ENCODE results near the gene FOXN4. TPM values are rescaled to one million over a fixed set of nuclear protein-coding genes. Genes with fewer than 3 reads are reported as not detected.

FOXN4 gene
- total and polyA plus RNA-seq, 2 of the 13 experiments (the other 11 are each of a cell fraction or from before 2014, with no cell fraction given) = 0.11 TPM; not detected in 1

- TF ChIP-seq ZBTB21 (CRISPR knock-in tag; IDR thresholded peaks at IDR 0.05) = peak; percentile 73; the same call in 1 of the 2 replicates
- TF ChIP-seq KAT8 (CRISPR knock-in tag; IDR thresholded peaks at IDR 0.05) = peak; percentile 61; the same call in 1 of the 2 replicates
- TF ChIP-seq ZNF83 (CRISPR knock-in tag; IDR thresholded peaks at IDR 0.05; ENCODE audit: borderline replicate concordance) = no peak
- TF ChIP-seq HNRNPL (IDR thresholded peaks at IDR 0.05; ENCODE audit: low read depth, low read length) = no peak
- no peak for TF ChIP-seq NR3C1 (CRISPR knock-in tag; IDR thresholded peaks at IDR 0.05)
- no peak for TF ChIP-seq ZFAT (CRISPR knock-in tag; conservative IDR thresholded peaks at IDR 0.05)
- no peak for TF ChIP-seq CCAR2 (optimal IDR thresholded peaks at IDR 0.05; ENCODE audit: low read depth, low read length)
- no peak for TF ChIP-seq DNMT3B (CRISPR knock-in tag; conservative IDR thresholded peaks at IDR 0.05)
- no peak for TF ChIP-seq ZNF10 (CRISPR knock-in tag; IDR thresholded peaks at IDR 0.05; ENCODE audit: borderline replicate concordance, low read depth)
- no peak for TF ChIP-seq ZNF589 (CRISPR knock-in tag; conservative IDR thresholded peaks at IDR 0.05)
- TF ChIP-seq, protein P1, sequence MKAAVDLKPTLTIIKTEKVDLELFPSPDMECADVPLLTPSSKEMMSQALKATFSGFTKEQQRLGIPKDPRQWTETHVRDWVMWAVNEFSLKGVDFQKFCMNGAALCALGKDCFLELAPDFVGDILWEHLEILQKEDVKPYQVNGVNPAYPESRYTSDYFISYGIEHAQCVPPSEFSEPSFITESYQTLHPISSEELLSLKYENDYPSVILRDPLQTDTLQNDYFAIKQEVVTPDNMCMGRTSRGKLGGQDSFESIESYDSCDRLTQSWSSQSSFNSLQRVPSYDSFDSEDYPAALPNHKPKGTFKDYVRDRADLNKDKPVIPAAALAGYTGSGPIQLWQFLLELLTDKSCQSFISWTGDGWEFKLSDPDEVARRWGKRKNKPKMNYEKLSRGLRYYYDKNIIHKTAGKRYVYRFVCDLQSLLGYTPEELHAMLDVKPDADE (CRISPR knock-in tag; IDR thresholded peaks at IDR 0.05) = no peak
- TF ChIP-seq HNRNPK (IDR thresholded peaks at IDR 0.05; ENCODE audit: low read depth, low read length, poor library complexity, severe bottlenecking) = no peak
- no peak for TF ChIP-seq HOXA7 (CRISPR knock-in tag; IDR thresholded peaks at IDR 0.05)
- peak; percentile 58; the same call in 1 of the 2 replicates for TF ChIP-seq KDM1A (CRISPR knock-in tag; IDR thresholded peaks at IDR 0.05)
- TF ChIP-seq, protein P2, sequence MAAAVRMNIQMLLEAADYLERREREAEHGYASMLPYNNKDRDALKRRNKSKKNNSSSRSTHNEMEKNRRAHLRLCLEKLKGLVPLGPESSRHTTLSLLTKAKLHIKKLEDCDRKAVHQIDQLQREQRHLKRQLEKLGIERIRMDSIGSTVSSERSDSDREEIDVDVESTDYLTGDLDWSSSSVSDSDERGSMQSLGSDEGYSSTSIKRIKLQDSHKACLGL (CRISPR knock-in tag; IDR thresholded peaks at IDR 0.05) = no peak
- TF ChIP-seq AHR (CRISPR knock-in tag; IDR thresholded peaks at IDR 0.05) = no peak; the same call in 1 of the 2 replicates
- peak; percentile 57; the same call in 1 of the 2 replicates for TF ChIP-seq ATF3 (CRISPR knock-in tag; IDR thresholded peaks at IDR 0.05)
- TF ChIP-seq GZF1 (CRISPR knock-in tag; IDR thresholded peaks at IDR 0.05) = peak; percentile 66; the same call in 1 of the 2 replicates
- 0 out of 2 replicates have a peak, but pooled peaks have one; percentile 45 for TF ChIP-seq CREB1 (IDR thresholded peaks at IDR 0.05)
- TF ChIP-seq CREB1 (CRISPR knock-in tag; IDR thresholded peaks at IDR 0.05) = peak; percentile 73
- no peak for TF ChIP-seq GPN1 (CRISPR knock-in tag; IDR thresholded peaks at IDR 0.05; ENCODE audit: borderline replicate concordance)
- TF ChIP-seq, protein P3, sequence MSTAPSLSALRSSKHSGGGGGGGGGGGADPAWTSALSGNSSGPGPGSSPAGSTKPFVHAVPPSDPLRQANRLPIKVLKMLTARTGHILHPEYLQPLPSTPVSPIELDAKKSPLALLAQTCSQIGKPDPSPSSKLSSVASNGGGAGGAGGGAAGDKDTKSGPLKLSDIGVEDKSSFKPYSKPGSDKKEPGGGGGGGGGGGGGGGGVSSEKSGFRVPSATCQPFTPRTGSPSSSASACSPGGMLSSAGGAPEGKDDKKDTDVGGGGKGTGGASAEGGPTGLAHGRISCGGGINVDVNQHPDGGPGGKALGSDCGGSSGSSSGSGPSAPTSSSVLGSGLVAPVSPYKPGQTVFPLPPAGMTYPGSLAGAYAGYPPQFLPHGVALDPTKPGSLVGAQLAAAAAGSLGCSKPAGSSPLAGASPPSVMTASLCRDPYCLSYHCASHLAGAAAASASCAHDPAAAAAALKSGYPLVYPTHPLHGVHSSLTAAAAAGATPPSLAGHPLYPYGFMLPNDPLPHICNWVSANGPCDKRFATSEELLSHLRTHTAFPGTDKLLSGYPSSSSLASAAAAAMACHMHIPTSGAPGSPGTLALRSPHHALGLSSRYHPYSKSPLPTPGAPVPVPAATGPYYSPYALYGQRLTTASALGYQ (CRISPR knock-in tag; IDR thresholded peaks at IDR 0.05) = peak; percentile 52; the same call in 1 of the 2 replicates
- TF ChIP-seq ZNF792 (CRISPR knock-in tag; IDR thresholded peaks at IDR 0.05) = 0 out of 2 replicates have a peak, but pooled peaks have one; percentile 41
- TF ChIP-seq, protein P4, sequence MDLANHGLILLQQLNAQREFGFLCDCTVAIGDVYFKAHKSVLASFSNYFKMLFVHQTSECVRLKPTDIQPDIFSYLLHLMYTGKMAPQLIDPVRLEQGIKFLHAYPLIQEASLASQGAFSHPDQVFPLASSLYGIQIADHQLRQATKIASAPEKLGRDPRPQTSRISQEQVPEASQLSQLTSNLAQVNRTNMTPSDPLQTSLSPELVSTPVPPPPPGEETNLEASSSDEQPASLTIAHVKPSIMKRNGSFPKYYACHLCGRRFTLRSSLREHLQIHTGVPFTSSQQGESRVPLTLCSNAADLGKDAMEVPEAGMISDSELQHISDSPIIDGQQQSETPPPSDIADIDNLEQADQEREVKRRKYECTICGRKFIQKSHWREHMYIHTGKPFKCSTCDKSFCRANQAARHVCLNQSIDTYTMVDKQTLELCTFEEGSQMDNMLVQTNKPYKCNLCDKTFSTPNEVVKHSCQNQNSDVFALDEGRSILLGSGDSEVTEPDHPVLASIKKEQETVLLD (CRISPR knock-in tag; IDR thresholded peaks at IDR 0.05; ENCODE audit: low read depth) = no peak
- TF ChIP-seq MLLT10 (CRISPR knock-in tag; IDR thresholded peaks at IDR 0.05) = no peak
- TF ChIP-seq MED8 (CRISPR knock-in tag; IDR thresholded peaks at IDR 0.05; ENCODE audit: insufficient replicate concordance) = no peak
Measured at GRCh38 chr12:109277899-109278762, 31.0 kb downstream of the FOXN4 start (continued).
